Mesothelial cell of epicardium (in vitro differentiated cells): ENCODE measurements around the gene RAD23B. TPM values are rescaled to one million over a fixed set of nuclear protein-coding genes. Genes with fewer than 3 reads are reported as not detected.

Source experiments
- DNase-seq, 2 experiments: peaks; one replicate each; pipeline ENCODE4 v3.0.0; 2021; ENCODE audit warnings: low spot score in 2 of 2; ENCODE audit not compliant: unreplicated experiment in 2 of 2
- H3K27ac Mint-ChIP-seq: 2 replicates; pipeline ENCODE4 v1.8.0; 2021; ENCODE audit warnings: mixed read lengths
- H3K27me3 Mint-ChIP-seq: 2 replicates; pipeline ENCODE4 v1.8.0; 2021; ENCODE audit warnings: low read depth, mixed read lengths
- H3K36me3 Mint-ChIP-seq: 2 replicates; pipeline ENCODE4 v1.8.0; 2021; ENCODE audit warnings: mixed read lengths
- H3K4me1 Mint-ChIP-seq: 2 replicates; pipeline ENCODE4 v1.8.0; 2021; ENCODE audit warnings: mixed read lengths
- H3K4me3 Mint-ChIP-seq: 2 replicates; pipeline ENCODE4 v1.8.0; 2021; ENCODE audit warnings: mild to moderate bottlenecking, moderate library complexity, mixed read lengths
- H3K9me3 Mint-ChIP-seq: 2 replicates; pipeline ENCODE4 v1.8.0; 2021; ENCODE audit warnings: mixed read lengths
- CTCF ChIP-seq: fragments of 200-600 bp; sonication (generic); IDR thresholded peaks from one replicate; pipeline ENCODE4 v1.5.0; 2021; ENCODE audit warnings: antibody characterized with exemption; ENCODE audit not compliant: unreplicated experiment
- total RNA-seq: library from RNA; stranded (reverse); gene quantifications from 3 replicates; pipeline ENCODE4 v1.2.1, GENCODE V29; 2021

RAD23B gene
- total RNA-seq, 1 donor from 2014 or later, result 101 TPM

- H3K4me3 Mint-ChIP-seq, result no peak overlapping the region
- H3K27ac Mint-ChIP-seq, result no peak overlapping the region
- TF ChIP-seq CTCF, result no peak
- H3K36me3 Mint-ChIP-seq, result peaks cover 61% of the 10 kb centered on the region
- H3K9me3 Mint-ChIP-seq, result no peaks in the 10 kb centered on the region
- no peak for DNase-seq
- H3K27me3 Mint-ChIP-seq, result no peaks in the 10 kb centered on the region
- H3K4me1 Mint-ChIP-seq, result peaks cover 5% of the 10 kb centered on the region
These were observed 26.2 kb downstream of the RAD23B start for GRCh38 chr9:107309271-107309670.

- H3K36me3 Mint-ChIP-seq, result peaks cover 66% of the 10 kb centered on the region
- H3K4me3 Mint-ChIP-seq, result no peak overlapping the region
- no peak for DNase-seq
- H3K9me3 Mint-ChIP-seq, result peaks cover 10% of the 10 kb centered on the region
- H3K27me3 Mint-ChIP-seq, result no peaks in the 10 kb centered on the region
- no peak for TF ChIP-seq CTCF
- H3K27ac Mint-ChIP-seq, result no peak overlapping the region
- H3K4me1 Mint-ChIP-seq, result peaks cover 13% of the 10 kb centered on the region
These were observed 29.4 kb downstream of the RAD23B start for GRCh38 chr9:107312376-107313050.

- Mint-ChIP-seq H3K27me3 (no peaks in the 10 kb centered on the region), H3K36me3 (peaks cover 64% of the 10 kb centered on the region), H3K4me1 (peaks cover 11% of the 10 kb centered on the region), H3K27ac (no peak overlapping the region), H3K4me3 (no peak overlapping the region), H3K9me3 (peaks cover 10% of the 10 kb centered on the region)
- no peak for TF ChIP-seq CTCF
- no peak for DNase-seq
These were observed 30.5 kb downstream of the RAD23B start for GRCh38 chr9:107313555-107314096.

GRCh38 chr9:107314763-107315162, 31.7 kb downstream of the RAD23B start:
- peaks cover 10% of the 10 kb centered on the region for H3K9me3 Mint-ChIP-seq
- DNase-seq, result no peak
- peaks cover 58% of the 10 kb centered on the region for H3K36me3 Mint-ChIP-seq
- H3K4me3 Mint-ChIP-seq, result no peak overlapping the region
- TF ChIP-seq CTCF, result no peak
- H3K4me1 Mint-ChIP-seq, result peaks cover 10% of the 10 kb centered on the region
- H3K27ac Mint-ChIP-seq, result no peak overlapping the region
- H3K27me3 Mint-ChIP-seq, result no peaks in the 10 kb centered on the region

GRCh38 chr9:107316795-107317661, 33.9 kb downstream of the RAD23B start:
- no peak for DNase-seq
- Mint-ChIP-seq H3K9me3 (peaks cover 10% of the 10 kb centered on the region), H3K4me3 (no peak overlapping the region), H3K4me1 (peaks cover 10% of the 10 kb centered on the region), H3K27ac (peak overlapping the region; percentile 29), H3K36me3 (peaks cover 53% of the 10 kb centered on the region), H3K27me3 (no peaks in the 10 kb centered on the region)
- TF ChIP-seq CTCF, result no peak
